Measurements from ENCODE around the gene PLCXD1.
"Not testable (repeated sequence)": the region's sequence is repeated elsewhere in the genome, so short reads cannot be mapped to it uniquely, and the experiment has no call there.

The PLCXD1 gene

GRCh38 chrX:264634-265455, 16.3 kb upstream of the PLCXD1 start:
- DNase-seq: no peak

- DNase-seq: no peak
Measured at GRCh38 chrX:265502-265901, 15.7 kb upstream of the PLCXD1 start.

- no peak for DNase-seq
Measured at GRCh38 chrX:267771-268261, 13.4 kb upstream of the PLCXD1 start.

DNA sequence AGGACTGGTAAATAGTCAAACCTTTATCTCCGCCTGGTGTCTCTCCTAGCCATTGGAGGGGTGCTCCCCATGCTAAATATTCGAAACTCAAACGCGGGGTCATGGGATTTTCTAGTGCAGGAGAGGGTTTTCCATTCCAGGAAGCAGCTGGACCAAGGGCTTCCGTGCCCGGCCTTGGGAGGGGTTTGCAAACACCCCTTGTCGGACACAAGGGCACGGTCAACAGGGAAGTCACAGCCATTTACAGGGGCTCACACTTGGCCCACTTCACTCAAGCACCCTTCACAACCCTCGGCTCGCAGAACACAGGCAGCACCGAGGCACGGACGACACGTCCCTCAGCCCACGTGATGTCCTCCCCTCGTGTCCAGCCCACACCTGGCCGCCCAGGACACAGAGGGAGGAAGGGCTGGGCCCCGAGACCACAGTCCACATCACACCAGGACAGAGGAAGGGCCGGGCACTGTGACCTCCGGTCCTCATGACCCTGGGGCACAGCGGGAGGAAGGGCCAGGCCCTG, 10.3 kb upstream of the PLCXD1 start:
- DNase-seq: no peak

GRCh38 chrX:274904-275475, 6.2 kb upstream of the PLCXD1 start:
- DNase-seq: no peak

- no peak for DNase-seq
Measured at GRCh38 chrX:275476-275966, 5.7 kb upstream of the PLCXD1 start.

- DNase-seq: no peak
Measured at GRCh38 chrX:275967-276580, 5.1 kb upstream of the PLCXD1 start.

GRCh38 chrX:276581-277201, 4.5 kb upstream of the PLCXD1 start:
- DNase-seq: no peak

GRCh38 chrX:279757-280604, 1.2 kb upstream of the PLCXD1 start:
- DNase-seq: not testable (repeated sequence)

GRCh38 chrX:280722-281121, 459 bp upstream of the PLCXD1 start:
- not testable (repeated sequence) for DNase-seq

DNA sequence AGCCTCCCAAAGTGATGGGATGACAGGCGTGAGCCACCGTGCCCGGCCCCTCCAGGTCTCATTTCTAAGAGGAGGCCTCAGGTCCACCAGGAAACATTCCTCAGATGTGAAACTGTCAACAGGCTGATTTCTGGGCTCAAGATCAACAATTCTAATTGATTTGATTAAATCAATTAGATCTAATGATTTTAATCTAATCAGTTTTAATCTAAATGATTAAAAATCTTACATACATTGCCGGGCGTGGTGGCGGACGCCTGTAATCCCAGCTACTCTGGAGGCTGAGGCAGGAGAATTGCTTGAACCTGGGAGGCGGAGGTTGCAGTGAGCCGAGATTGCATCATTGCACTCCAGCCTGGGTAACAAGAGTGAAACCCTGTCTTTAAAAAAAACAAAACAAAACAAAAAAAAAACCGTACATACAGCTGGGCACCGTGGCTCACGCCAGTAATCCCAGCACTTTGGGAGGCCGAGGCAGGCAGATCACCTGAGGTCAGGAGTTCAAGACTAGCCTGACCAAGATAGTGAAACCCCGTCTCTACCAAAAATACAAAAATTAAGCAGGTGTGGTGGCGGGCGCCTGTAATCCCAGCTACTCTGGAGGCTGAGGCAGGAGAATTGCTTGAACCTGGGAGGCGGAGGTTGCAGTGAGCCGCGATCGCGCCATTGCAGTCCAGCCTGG, 960 bp downstream of the PLCXD1 start:
- not testable (repeated sequence) for DNase-seq

DNA sequence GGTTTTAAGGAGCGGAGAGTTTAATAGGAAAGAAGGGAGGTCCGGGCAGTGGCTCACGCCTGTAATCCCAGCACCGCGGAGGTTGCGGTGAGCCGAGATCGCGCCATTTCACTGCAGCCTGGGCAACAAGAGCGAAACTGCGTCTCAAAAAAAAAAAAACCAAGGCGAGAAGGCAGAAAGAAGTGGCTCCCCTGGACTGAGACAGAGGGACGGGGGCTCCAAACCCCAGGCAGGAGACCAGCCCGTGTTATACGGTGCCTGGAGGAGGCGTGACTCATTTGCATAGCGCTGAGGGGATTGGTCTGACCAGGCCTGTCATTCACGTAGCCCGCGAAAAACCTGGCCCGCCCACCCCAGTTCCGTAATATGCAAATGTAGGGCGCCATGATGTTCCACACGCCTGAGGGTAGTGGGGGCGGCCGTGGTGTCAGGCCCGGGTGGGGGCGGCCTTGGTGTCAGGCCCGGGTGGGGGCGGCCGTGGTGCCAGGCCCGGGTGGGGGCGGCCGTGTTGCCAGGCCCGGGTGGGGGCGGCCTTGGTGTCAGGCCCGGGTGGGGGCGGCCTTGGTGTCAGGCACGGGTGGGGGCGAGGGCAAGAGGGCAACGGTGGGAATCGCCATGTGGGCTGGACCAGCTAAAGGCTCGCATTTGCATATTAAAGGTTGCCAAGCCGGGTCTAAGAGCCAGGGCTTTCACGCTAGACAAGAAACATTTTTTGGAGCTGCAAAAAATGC, 2.1 kb downstream of the PLCXD1 start:
- DNase-seq: no peak

DNA sequence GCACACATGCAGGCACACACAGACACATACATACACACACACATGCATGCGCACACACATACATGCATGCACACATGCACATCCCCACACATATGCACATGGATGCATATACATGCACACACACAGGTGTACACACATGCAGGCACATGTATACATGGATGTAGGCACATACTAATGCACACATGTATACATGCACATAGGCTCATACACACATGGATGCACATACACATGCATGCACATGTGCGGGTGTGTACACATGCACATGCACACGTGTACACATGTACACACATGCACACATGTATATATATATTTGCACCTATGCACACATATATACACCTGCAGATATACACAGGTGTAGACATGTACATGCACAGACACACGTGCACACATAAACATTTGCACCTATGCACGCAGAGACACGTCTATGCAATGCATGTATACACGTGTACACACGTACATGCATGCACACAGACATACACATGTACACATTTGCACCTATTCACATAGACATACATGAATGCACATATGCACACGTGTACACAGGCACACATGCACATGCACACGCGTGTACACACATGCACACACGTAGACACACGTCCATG, 4.0 kb downstream of the PLCXD1 start:
- no peak for DNase-seq

DNA sequence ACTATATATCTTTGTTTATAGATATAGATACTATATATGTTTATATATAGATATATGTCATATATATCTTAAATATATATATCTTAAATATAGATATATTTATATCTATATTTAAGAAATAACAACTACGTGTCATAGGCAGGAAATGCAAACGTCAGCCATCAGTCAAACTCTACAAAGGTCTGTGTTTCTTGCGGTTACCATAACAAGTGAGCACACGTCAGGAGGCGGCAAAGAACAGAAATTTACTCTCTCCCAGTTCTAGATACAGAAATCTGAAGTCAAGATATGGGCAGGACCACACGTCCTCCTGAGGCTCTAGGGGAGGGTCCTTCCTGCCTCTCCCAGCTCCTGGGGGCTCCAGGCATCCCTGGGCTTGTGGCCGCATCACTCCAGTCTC, 6.5 kb downstream of the PLCXD1 start:
- DNase-seq: no peak

- no peak for DNase-seq
Measured at GRCh38 chrX:288561-288991, 7.4 kb downstream of the PLCXD1 start.

- no peak for DNase-seq
Measured at GRCh38 chrX:290476-291166, 9.4 kb downstream of the PLCXD1 start.

DNA sequence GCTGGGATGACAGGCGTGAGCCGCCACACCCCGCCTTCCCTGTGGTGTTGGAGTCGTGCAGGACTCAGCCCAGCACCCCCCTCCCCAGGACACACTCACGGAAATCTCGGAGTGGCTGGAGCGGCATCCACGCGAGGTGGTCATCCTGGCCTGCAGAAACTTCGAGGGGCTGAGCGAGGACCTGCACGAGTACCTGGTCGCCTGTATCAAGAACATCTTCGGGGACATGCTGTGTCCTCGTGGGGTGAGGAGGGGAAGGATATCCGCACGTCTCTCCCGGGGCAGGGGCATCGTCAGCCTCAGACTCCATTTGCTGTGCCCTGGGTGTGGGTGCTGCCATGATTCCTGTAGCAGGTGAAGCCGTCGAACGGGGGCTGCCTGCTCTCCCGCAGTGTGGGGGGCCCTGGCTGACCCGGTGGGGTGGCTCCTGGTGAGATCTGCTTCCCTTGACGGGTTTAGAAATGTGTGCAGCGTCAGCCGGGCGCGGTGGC, 10.3 kb downstream of the PLCXD1 start:
- DNase-seq: no peak

- no peak for DNase-seq
Measured at GRCh38 chrX:292900-293897, 12.0 kb downstream of the PLCXD1 start.

Measured in NCI-H2171 treated with DMSO at 0.1 percent for 48 hours (cell line).